Activated T-helper 2 cell treated with anti-CD3 and anti-CD28 coated beads, Interferon-gamma antibody, Interleukin-2, Interleukin-4, amounts not matched to agents 10 μg/mL and 5 μg/mL and 100 μg/mL, durations not matched to agents 14 hours and 24 hours and 36 hours (primary cell): ENCODE results near the gene POLR2C. TPM values are rescaled to one million over a fixed set of nuclear protein-coding genes. Genes with fewer than 3 reads are reported as not detected.
A peak's percentile ranks its signal among the peaks of the same experiment; 100 is the strongest.

ENCODE experiments used
- DNase-seq: peaks from one replicate; pipeline ENCODE4 v3.0.0; 2021; ENCODE audit warnings: low spot score
- H3K27ac Mint-ChIP-seq: one replicate; pipeline ENCODE4 v1.8.0; 2021; ENCODE audit warnings: mixed read lengths
- H3K27me3 Mint-ChIP-seq: one replicate; pipeline ENCODE4 v1.8.0; 2021; ENCODE audit warnings: low read depth, mixed read lengths
- H3K36me3 Mint-ChIP-seq: one replicate; pipeline ENCODE4 v1.8.0; 2021; ENCODE audit warnings: low read depth, mixed read lengths
- H3K4me1 Mint-ChIP-seq: one replicate; pipeline ENCODE4 v1.8.0; 2021; ENCODE audit warnings: low read depth, mixed read lengths
- H3K4me3 Mint-ChIP-seq: one replicate; pipeline ENCODE4 v1.8.0; 2021; ENCODE audit warnings: low read depth, mild to moderate bottlenecking, moderate library complexity, mixed read lengths
- H3K9me3 Mint-ChIP-seq: one replicate; pipeline ENCODE4 v1.8.0; 2021; ENCODE audit warnings: mixed read lengths
- intact Hi-C: fragments of 100-400 bp; cut with micrococcal nuclease; formaldehyde crosslinking; loops from one replicate; pipeline ENCODE4 v1.15.1; 2023
- total RNA-seq: library from RNA; stranded (reverse); gene quantifications from 2 replicates; pipeline ENCODE4 v1.2.3, GENCODE V29; 2022

The POLR2C gene
- total RNA-seq, 1 donor from 2014 or later = 75.6 TPM

DNA sequence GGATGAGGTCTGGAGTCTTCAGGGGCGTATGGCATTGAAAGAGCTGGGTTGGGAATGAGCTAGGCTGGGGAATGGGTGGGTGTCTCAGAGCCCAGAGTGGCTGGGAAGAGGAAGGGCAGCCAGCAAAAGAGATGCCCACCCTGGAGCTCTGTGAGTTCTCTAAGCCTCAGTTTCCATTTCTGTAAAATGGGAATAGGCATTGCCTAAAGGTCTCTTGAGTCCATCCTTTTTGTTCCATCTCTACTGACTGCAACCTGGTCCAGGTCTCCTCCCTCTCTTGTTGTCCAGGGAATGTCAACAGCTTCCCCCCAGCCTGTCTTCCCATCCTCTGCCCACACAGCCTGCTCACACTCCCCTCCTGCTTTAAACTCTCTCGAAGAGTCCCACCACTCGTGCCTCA is 54.3 kb downstream of the POLR2C start:
- Mint-ChIP-seq H3K36me3 (peaks cover 6% of the 10 kb centered on the region), H3K4me3 (no peak overlapping the region), H3K9me3 (no peaks in the 10 kb centered on the region), H3K27ac (no peak overlapping the region), H3K27me3 (no peaks in the 10 kb centered on the region), H3K4me1 (no peaks in the 10 kb centered on the region)
- intact Hi-C loops = no loop called here
- no peak for DNase-seq

GRCh38 chr16:57517397-57518367 is 55.2 kb downstream of the POLR2C start:
- no peak for DNase-seq
- intact Hi-C loops = loop anchor here (2.0 kb wide), 1 partner anchor 55 kb away; the partner anchor contains the start of gene POLR2C
- no peaks in the 10 kb centered on the region for H3K4me1 Mint-ChIP-seq

GRCh38 chr16:57518520-57518919 is 56.0 kb downstream of the POLR2C start:
- DNase-seq = no peak
- peaks cover 6% of the 10 kb centered on the region for H3K36me3 Mint-ChIP-seq
- H3K27ac Mint-ChIP-seq = no peak overlapping the region
- H3K4me1 Mint-ChIP-seq = no peaks in the 10 kb centered on the region
- H3K9me3 Mint-ChIP-seq = no peaks in the 10 kb centered on the region
- intact Hi-C loops = loop anchor here (2.0 kb wide), 1 partner anchor 56 kb away; the partner anchor contains the start of gene POLR2C
- H3K4me3 Mint-ChIP-seq = no peak overlapping the region
- H3K27me3 Mint-ChIP-seq = no peaks in the 10 kb centered on the region

More at GRCh38 chr16:57517397-57518367, 55.2 kb downstream of the POLR2C start:
- H3K36me3 Mint-ChIP-seq = peaks cover 6% of the 10 kb centered on the region
- no peaks in the 10 kb centered on the region for H3K27me3 Mint-ChIP-seq
- H3K9me3 Mint-ChIP-seq = no peaks in the 10 kb centered on the region
- H3K4me3 Mint-ChIP-seq = no peak overlapping the region
- no peak overlapping the region for H3K27ac Mint-ChIP-seq

DNA sequence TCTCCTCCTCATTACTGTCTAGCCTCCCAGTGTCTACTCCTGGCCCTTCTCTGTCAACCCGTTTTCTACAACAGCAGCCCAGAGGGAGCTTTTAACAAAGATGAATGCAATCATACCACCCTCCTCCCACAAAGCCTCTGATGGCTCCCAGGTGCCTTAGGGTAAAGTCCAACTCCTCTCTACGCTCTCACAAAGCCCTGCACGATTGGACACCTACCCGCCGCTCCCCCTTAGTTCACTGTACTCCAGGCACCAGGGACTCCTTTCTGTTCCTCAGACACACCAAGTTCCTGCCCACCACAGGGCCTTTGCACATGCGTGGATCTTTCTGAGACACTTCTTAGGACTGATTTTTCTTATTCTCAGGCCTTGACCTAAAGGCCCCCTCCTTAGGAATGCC is 56.4 kb downstream of the POLR2C start:
- Mint-ChIP-seq H3K4me3 (no peak overlapping the region), H3K9me3 (no peaks in the 10 kb centered on the region), H3K27ac (no peak overlapping the region), H3K36me3 (peaks cover 6% of the 10 kb centered on the region), H3K27me3 (no peaks in the 10 kb centered on the region), H3K4me1 (no peaks in the 10 kb centered on the region)
- intact Hi-C loops = loop anchor here (1.0 to 2.0 kb wide), 3 partner anchors 44 to 100 kb away; partner anchors contain the start of gene POLR2C
- DNase-seq = no peak

DNA sequence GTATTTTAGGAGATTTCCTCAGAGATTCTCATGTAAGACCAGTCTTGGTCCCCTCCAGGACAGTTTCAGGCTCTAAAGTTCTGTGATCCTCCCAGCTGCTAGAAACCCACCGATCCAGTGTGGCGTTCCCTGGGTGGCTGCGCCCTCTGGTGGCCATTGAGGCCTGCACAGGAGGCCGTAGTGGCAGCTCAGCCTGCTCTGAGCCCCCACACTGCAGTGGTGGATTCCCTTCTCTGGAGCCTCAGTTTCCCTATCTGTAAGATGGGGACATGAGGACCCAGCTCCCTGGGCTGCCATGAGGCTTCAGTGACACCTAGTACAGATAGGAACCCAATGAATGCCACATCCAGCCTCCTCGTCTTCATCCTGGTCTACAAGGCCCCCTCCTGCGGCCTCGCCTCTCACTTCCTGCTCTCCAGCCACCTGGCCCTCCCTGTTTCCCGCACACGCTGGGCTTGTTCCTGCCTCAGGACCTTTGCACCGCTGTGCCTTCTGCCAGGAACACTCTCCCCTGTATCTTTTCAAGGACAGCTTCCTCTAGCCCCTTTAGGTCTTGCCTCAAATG is 57.4 kb downstream of the POLR2C start:
- Mint-ChIP-seq H3K9me3 (no peaks in the 10 kb centered on the region), H3K4me3 (no peak overlapping the region), H3K4me1 (no peaks in the 10 kb centered on the region), H3K36me3 (peaks cover 6% of the 10 kb centered on the region), H3K27ac (no peak overlapping the region), H3K27me3 (no peaks in the 10 kb centered on the region)
- peak; percentile 62 for DNase-seq
- intact Hi-C loops = loop anchor here (1.0 to 2.0 kb wide), 4 partner anchors 45 to 220 kb away; partner anchors contain the start of gene POLR2C

Other genes starting within 250 kb of the POLR2C start
- 28.1 and 31.2 TPM in 2 replicates for gene ARL2BP, start 217.4 kb upstream of the POLR2C start, total RNA-seq
- gene PLLP, start 178.0 kb upstream of the POLR2C start, total RNA-seq = 0.30 and 0.34 TPM in 2 replicates
- gene CCL22, start 103.9 kb upstream of the POLR2C start, total RNA-seq = 32.5 and 34.3 TPM in 2 replicates
- not detected in 2 replicates for gene CX3CL1, start 90.2 kb upstream of the POLR2C start, total RNA-seq
- 0.37 and 1.3 TPM in 2 replicates for gene CCL17, start 57.9 kb upstream of the POLR2C start, total RNA-seq
- gene CIAPIN1, start 15.3 kb upstream of the POLR2C start, total RNA-seq = 66.8 and 73.1 TPM in 2 replicates
- gene COQ9, start 15.2 kb upstream of the POLR2C start, total RNA-seq = 47.4 and 48.3 TPM in 2 replicates
- 5.7 and 6.6 TPM in 2 replicates for gene DOK4, start 23.8 kb downstream of the POLR2C start, total RNA-seq
- 6.3 and 6.8 TPM in 2 replicates for gene CCDC102A, start 73.9 kb downstream of the POLR2C start, total RNA-seq
- 2.1 and 2.8 TPM in 2 replicates for gene ADGRG5, start 80.0 kb downstream of the POLR2C start, total RNA-seq
- gene ADGRG1, start 166.0 kb downstream of the POLR2C start, total RNA-seq = 1.8 and 1.9 TPM in 2 replicates
- gene ADGRG3, start 205.6 kb downstream of the POLR2C start, total RNA-seq = not detected in 2 replicates
- not detected in 2 replicates for gene DRC7, start 232.1 kb downstream of the POLR2C start, total RNA-seq